ENCODE measurements around the gene DDX19B.
A peak's percentile ranks its signal among the peaks of the same experiment; 100 is the strongest.
"Not testable (repeated sequence)": the region's sequence is repeated elsewhere in the genome, so short reads cannot be mapped to it uniquely, and the experiment has no call there.

DDX19B gene

DNA sequence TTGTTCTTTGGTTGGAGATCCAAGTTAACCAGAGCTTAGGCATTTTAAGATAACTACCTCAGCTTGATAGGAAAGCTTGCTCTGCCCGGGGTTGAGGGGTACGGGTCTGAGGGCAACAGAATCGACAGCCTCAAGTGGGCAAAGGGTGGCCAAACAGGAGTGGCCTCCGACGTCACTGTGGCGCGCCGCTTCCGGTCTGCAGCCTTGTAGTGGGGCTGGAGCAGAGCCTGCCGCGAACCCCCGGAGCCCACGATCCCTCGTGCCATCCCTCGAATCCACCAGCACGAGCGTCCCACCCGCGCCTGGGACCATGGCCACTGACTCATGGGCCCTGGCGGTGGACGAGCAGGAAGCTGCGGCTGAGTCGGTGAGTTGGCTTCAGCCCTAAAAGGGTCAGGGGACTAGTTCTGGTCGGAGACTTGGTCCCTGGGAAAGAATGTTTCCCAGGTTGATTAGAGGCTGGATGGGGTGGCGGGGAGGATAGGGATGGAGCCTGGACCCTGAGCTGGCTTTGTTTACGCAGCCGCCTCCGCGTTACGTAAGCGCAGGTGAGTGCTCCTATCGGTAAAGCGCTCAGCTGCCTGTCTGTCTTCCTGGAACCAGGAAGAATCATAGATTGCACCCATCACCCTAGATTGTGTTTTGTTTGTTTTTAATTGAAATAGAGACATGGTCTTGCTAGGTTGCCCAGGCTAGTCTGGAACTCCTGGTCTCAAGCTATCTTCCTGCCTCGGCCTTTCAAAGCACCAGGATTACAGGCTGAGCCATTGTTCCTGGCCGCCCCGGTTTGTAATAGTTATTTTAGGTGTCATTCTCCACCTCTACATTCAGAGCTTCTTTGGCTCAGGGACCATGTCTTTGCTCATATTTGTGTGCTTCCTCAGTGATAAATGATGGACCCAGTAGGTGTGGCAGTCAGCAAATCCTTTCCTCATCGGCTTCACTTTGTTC lies at the start of gene DDX19B:
DDX19B (plus strand) TSS at position 199 of the 951 bp plus-strand sequence; CDS start at position 311, 112 bp downstream.
- no peaks in the 10 kb centered on the region for H3K36me3 ChIP-seq (ENCODE audit: insufficient read depth, low read length)
- H3K4me3 ChIP-seq (ENCODE audit: low read depth in 1 of 2, low read length in 2 of 2) = peak within 1 kb of the TSS; percentile 80 to 90
- H3K9ac ChIP-seq (ENCODE audit: low read length) = peak within 1 kb of the TSS; percentile 85
- peak within 1 kb of the TSS; percentile 92 for H3K27ac ChIP-seq (ENCODE audit: low read depth, low read length)
- H3K9me3 ChIP-seq (ENCODE audit: low read length) = no peaks in the 10 kb centered on the region
- H3K4me1 ChIP-seq (ENCODE audit: insufficient read depth, low read length) = peaks cover 10% of the 10 kb centered on the region
- no peaks in the 10 kb centered on the region for H3K27me3 ChIP-seq (ENCODE audit: control insufficient read depth in 1 of 2, insufficient read depth in 2 of 2, low read length in 2 of 2)

DNA sequence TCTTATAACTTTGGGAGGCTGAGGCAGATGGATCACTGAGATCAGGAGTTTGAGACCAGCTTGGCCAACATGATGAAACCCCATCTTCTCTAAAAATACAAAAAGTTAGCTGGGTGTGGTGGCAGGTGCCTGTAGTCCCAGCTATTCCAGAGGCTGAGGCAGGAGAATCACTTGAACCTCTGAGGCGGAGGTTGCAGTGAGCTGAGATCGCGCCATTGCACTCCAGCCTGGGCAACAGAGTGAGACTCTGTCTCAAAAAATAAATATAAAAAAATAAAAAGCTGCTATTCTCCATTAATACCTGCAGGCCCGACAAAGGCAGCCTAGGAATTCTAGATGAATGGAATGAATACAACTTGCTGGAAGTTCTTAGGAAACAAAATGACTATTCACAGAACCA lies 49.3 kb upstream of the DDX19B start:
- H3K27me3 ChIP-seq (ENCODE audit: control insufficient read depth in 1 of 2, insufficient read depth in 2 of 2, low read length in 2 of 2); H3K27ac ChIP-seq (ENCODE audit: low read depth, low read length); H3K4me3 ChIP-seq (ENCODE audit: low read depth in 1 of 2, low read length in 2 of 2); H3K4me1 ChIP-seq (ENCODE audit: insufficient read depth, low read length); H3K9ac ChIP-seq (ENCODE audit: low read length); H3K9me3 ChIP-seq (ENCODE audit: low read length): not testable (repeated sequence)
- peaks cover 26% of the 10 kb centered on the region for H3K36me3 ChIP-seq (ENCODE audit: insufficient read depth, low read length)

DNA sequence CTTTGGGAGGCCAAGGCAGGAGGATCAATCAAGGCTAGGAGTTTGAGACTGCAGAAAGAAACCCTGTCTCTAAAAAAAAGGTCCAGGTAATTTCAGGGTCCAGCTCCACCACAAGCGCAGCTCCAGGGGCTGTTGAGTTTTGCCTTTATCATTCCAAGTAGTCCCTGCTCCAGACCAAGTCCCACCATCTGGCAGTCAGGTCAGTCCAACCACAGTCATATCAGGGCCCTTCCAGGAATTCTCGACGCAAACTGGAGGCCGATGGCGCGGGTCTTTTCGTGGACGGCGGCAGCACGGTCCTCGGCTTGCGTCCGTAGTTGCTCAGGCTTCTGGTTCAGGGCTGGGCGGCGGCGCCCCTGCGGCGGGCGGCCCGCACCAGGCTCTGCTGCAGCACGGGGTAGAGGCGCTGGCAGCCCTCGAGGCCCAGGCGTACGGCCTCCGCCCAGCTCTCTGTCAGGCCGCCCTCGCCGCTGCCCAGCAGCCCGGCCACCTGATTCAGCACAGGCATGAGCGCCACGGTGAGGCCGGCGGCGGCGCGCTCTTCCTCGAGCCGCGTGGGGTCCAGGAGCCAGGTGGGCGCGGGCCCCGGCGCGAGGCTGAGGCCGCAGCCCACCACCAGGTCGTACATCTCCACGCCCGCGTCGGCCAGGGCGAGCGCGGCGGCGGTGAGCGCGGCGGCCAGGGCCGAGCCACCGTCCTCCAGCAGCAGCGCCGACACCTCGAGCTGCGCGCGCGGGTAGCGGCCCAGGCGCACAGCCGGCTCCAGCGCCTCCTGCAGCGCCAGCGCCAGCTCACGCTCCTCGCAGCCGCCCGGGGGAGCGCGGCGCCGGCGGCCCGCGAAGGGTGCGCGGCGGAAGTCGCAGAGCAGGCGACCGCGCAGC lies 48.0 kb upstream of the DDX19B start:
- Histone ChIP-seq H3K9ac (ENCODE audit: low read length) (no peak overlapping the region), H3K36me3 (ENCODE audit: insufficient read depth, low read length) (peaks cover 37% of the 10 kb centered on the region), H3K4me3 (ENCODE audit: low read depth in 1 of 2, low read length in 2 of 2) (peak overlapping the region; percentile 51 to 71), H3K27me3 (ENCODE audit: control insufficient read depth in 1 of 2, insufficient read depth in 2 of 2, low read length in 2 of 2) (no peaks in the 10 kb centered on the region), H3K4me1 (ENCODE audit: insufficient read depth, low read length) (peaks cover 8% of the 10 kb centered on the region), H3K9me3 (ENCODE audit: low read length) (no peaks in the 10 kb centered on the region), H3K27ac (ENCODE audit: low read depth, low read length) (peak overlapping the region; percentile 80)

DNA sequence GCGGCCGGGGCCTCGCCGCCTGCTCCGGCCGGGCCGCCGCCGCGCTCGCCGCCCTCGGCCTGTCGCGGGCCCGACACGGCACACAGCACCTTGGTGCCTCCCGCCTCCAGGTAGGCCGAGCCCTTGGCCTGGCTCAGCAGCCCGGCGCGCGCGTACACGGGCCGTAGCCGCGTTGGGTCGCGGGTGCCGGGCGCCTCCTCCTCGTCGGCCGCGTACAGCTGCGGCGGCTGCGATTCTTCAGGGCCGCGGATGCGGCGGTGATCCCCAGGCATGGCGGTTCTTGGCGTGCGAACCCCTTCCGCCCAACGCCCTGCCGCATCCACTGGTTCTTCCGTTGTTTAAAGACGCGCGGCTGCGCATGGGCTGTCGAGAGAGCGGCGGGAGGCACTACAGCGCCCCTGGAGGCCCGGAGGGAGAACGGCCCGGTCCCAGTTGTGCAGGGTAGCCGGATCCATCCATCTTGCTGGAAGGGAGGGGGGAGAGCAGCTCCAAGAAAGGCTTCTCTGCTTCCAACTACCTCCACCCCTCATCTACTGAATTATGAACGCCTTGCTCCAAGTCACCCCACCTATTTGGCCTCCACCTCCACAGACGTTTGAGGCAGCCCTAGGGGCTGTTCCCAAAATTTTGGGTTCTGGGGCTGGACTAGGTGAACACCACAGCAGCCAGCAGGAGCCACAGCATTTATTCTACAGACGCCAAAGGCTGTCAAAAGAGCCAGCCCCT lies 47.2 kb upstream of the DDX19B start, which contains the start of gene EXOSC6:
EXOSC6 (minus strand) TSS at position 312 of the 726 bp plus-strand sequence; CDS start at position 272, 40 bp downstream.
- Histone ChIP-seq H3K27me3 (ENCODE audit: control insufficient read depth in 1 of 2, insufficient read depth in 2 of 2, low read length in 2 of 2) (no peaks in the 10 kb centered on the region), H3K36me3 (ENCODE audit: insufficient read depth, low read length) (peaks cover 44% of the 10 kb centered on the region), H3K9ac (ENCODE audit: low read length) (no peak within 1 kb of the TSS), H3K9me3 (ENCODE audit: low read length) (no peaks in the 10 kb centered on the region), H3K4me3 (ENCODE audit: low read depth in 1 of 2, low read length in 2 of 2) (peak within 1 kb of the TSS; percentile 51 to 74), H3K27ac (ENCODE audit: low read depth, low read length) (peak within 1 kb of the TSS; percentile 80), H3K4me1 (ENCODE audit: insufficient read depth, low read length) (peaks cover 8% of the 10 kb centered on the region)

DNA sequence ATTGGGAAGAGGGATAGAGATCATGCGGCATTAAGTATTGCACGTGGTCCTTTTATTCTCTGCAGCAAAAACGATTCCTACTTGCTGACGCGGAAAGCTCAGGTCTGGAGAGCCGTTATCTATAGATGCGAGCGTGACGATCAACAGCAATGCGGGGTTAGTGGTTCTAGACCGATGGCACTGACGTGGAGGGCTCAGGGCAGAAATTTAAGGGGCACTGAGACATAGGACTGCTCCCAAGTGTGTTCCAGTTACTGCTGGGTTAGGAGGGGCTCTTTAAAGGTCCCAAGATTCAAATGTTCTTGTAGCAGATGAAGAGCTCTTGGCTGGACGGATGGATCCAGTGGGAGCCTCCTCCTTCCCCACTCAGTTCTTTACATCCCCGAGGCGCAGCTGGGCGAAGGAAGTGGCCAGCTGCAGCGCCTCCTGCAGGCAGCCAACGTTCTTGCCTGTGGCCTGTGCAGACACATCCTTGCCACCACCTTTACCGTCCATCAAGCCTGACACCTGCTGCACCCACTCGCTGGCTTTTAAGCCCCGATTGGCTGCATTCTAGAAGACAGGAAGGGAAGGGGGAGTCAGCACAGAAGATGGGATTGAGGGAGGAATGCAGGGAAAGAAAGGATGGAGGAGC lies 46.5 kb upstream of the DDX19B start:
- no peaks in the 10 kb centered on the region for H3K27me3 ChIP-seq (ENCODE audit: control insufficient read depth in 1 of 2, insufficient read depth in 2 of 2, low read length in 2 of 2)
- no peak overlapping the region for H3K27ac ChIP-seq (ENCODE audit: low read depth, low read length)
- no peak overlapping the region for H3K9ac ChIP-seq (ENCODE audit: low read length)
- peaks cover 49% of the 10 kb centered on the region for H3K36me3 ChIP-seq (ENCODE audit: insufficient read depth, low read length)
- H3K9me3 ChIP-seq (ENCODE audit: low read length) = no peaks in the 10 kb centered on the region
- H3K4me3 ChIP-seq (ENCODE audit: low read depth in 1 of 2, low read length in 2 of 2) = no peak overlapping the region
- peaks cover 8% of the 10 kb centered on the region for H3K4me1 ChIP-seq (ENCODE audit: insufficient read depth, low read length)

DNA sequence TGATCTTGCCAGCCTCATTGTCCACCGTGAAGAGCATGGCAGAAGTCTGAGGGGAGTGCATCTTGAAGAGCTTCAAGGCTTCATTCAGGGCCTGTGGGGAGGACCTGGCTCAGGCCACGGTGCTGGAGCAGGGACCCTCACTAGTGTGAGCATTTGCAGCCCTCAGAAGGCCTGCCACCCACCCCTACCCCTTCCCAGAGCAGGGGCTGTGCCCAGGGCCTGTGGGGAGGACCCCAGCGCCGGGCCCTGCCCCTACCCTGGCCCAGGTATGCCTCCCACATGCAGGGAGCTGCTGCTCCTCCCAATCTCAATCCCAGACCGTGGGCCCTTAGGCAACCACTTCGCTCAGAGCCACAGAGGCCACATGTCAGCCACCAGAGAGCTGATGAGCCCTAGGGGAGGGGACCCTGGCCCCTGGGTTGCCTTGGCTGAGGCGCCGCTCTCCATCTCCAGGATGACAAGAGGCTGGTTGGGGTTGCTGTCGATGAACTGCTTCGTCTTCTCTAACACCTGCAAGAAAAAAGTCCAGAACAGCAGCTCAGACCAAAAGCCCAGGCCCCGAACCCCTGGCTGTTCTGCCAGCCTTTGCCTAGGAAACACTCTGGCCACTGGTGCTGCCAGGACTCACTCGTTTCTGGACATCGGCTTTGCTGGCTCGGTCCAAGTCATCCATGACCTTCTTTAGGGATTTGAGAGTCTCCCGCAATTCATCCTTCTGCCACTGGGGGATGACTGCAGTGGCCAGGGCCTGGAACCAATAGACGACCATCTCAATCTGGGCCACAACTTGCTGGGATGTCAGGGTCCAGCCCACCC lies 45.5 kb upstream of the DDX19B start:
- no peaks in the 10 kb centered on the region for H3K9me3 ChIP-seq (ENCODE audit: low read length)
- peaks cover 8% of the 10 kb centered on the region for H3K4me1 ChIP-seq (ENCODE audit: insufficient read depth, low read length)
- H3K9ac ChIP-seq (ENCODE audit: low read length) = no peak overlapping the region
- no peaks in the 10 kb centered on the region for H3K27me3 ChIP-seq (ENCODE audit: control insufficient read depth in 1 of 2, insufficient read depth in 2 of 2, low read length in 2 of 2)
- no peak overlapping the region for H3K4me3 ChIP-seq (ENCODE audit: low read depth in 1 of 2, low read length in 2 of 2)
- H3K27ac ChIP-seq (ENCODE audit: low read depth, low read length) = no peak overlapping the region
- peaks cover 59% of the 10 kb centered on the region for H3K36me3 ChIP-seq (ENCODE audit: insufficient read depth, low read length)

DNA sequence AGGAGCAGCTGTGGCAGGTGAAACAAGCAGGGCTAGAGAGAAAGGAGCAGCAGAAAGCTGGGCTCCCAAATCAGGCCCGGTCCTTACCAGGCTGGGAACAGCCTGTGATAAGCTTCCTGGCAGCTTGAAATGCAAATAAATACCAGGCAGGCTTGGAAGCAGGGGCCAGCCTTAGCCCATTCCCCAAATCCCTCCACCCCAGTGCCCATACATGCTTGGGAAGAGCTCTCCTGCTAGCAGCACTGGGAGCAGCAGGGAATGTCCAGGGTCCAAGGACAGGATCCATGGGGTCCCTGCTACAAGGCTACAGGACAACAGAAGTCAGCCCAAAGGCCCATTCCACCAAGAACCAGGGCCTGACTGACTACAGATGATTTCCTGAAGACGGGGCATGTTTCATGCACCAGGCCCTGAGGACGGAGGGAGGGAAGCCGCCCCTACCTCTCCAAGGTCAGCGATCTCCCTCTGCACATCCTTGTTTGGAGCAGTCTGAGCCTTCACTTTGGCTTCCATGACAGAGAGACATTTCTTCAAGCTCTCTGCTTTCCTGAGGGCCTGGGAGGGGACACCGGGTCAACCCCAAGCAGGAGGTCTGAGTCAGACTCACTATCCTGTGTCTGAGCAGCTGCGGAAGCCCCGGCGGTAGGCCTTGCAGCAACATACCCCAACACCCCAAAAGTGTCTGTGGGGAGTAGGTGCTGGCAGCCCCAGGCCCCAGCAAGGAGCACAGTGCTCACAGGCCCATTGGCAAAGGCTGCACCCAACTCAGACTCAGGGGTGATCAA lies 44.6 kb upstream of the DDX19B start:
- Histone ChIP-seq H3K27me3 (ENCODE audit: control insufficient read depth in 1 of 2, insufficient read depth in 2 of 2, low read length in 2 of 2) (no peaks in the 10 kb centered on the region), H3K27ac (ENCODE audit: low read depth, low read length) (no peak overlapping the region), H3K4me3 (ENCODE audit: low read depth in 1 of 2, low read length in 2 of 2) (no peak overlapping the region), H3K9ac (ENCODE audit: low read length) (no peak overlapping the region), H3K36me3 (ENCODE audit: insufficient read depth, low read length) (peaks cover 68% of the 10 kb centered on the region), H3K9me3 (ENCODE audit: low read length) (no peaks in the 10 kb centered on the region), H3K4me1 (ENCODE audit: insufficient read depth, low read length) (peaks cover 7% of the 10 kb centered on the region)

DNA sequence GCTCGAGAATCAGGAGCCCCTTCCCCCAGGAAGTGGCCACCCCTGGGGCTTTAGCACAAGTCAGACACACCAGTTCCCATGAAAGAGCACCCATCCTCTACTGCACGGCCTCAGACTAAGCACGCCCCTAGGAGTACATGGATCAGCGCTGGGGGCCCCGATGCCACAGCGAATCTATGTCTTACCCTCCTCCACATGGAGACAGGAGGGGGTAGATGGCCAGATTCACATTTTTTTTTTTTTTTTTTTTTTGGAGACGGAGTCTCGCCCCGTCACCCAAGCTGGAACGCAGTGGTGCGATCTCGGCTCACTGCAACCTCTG lies 44.1 kb upstream of the DDX19B start:
- peaks cover 4% of the 10 kb centered on the region for H3K4me1 ChIP-seq (ENCODE audit: insufficient read depth, low read length)
- H3K9ac ChIP-seq (ENCODE audit: low read length) = no peak overlapping the region
- peaks cover 71% of the 10 kb centered on the region for H3K36me3 ChIP-seq (ENCODE audit: insufficient read depth, low read length)
- H3K27ac ChIP-seq (ENCODE audit: low read depth, low read length) = no peak overlapping the region
- no peaks in the 10 kb centered on the region for H3K9me3 ChIP-seq (ENCODE audit: low read length)
- no peaks in the 10 kb centered on the region for H3K27me3 ChIP-seq (ENCODE audit: control insufficient read depth in 1 of 2, insufficient read depth in 2 of 2, low read length in 2 of 2)
- H3K4me3 ChIP-seq (ENCODE audit: low read depth in 1 of 2, low read length in 2 of 2) = no peak overlapping the region

DNA sequence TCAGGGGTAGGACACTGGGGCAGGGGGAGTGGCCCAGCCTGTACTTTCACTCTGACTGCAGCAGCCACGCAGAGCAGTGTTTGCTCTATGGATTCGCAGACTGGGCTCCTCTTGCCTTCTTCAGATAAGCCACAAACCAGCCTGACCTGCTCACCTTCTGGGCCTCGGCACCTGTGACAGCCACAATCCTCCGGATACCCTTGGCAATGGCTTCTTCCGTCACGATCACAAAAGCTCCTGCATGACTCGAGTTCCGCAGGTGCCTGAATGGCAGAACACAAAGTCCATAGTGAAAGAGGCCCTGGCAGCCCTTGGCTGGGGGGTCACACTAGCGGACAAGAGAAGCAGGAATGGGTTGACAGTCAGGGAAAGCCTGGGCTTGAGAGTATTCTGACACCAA lies 43.4 kb upstream of the DDX19B start:
- Histone ChIP-seq H3K4me1 (ENCODE audit: insufficient read depth, low read length) (no peaks in the 10 kb centered on the region), H3K27ac (ENCODE audit: low read depth, low read length) (no peak overlapping the region), H3K36me3 (ENCODE audit: insufficient read depth, low read length) (peaks cover 78% of the 10 kb centered on the region), H3K4me3 (ENCODE audit: low read depth in 1 of 2, low read length in 2 of 2) (no peak overlapping the region), H3K9ac (ENCODE audit: low read length) (no peak overlapping the region), H3K9me3 (ENCODE audit: low read length) (no peaks in the 10 kb centered on the region), H3K27me3 (ENCODE audit: control insufficient read depth in 1 of 2, insufficient read depth in 2 of 2, low read length in 2 of 2) (no peaks in the 10 kb centered on the region)

DNA sequence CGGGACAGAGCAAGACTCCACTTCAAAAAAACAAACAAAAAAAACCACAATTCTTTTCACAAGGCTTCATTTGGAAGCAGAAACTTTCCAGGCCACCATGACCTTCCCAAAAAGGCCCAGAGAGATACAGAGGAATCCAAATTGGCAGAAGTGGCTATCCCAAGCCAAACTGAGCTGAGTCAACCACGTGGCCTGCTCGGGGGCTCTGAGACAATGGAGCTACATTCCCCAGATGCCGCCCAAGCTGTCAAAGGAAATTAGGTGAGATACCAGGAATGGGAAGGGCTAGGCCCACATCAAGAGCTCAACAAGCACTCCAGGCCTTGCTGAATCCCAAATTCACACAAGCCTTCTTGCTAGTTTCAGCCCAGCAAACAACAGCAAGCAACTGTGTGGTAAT lies 41.6 kb upstream of the DDX19B start:
- Histone ChIP-seq H3K4me3 (ENCODE audit: low read depth in 1 of 2, low read length in 2 of 2) (no peak overlapping the region), H3K4me1 (ENCODE audit: insufficient read depth, low read length) (no peaks in the 10 kb centered on the region), H3K36me3 (ENCODE audit: insufficient read depth, low read length) (peaks cover 89% of the 10 kb centered on the region), H3K9me3 (ENCODE audit: low read length) (no peaks in the 10 kb centered on the region), H3K9ac (ENCODE audit: low read length) (no peak overlapping the region), H3K27me3 (ENCODE audit: control insufficient read depth in 1 of 2, insufficient read depth in 2 of 2, low read length in 2 of 2) (no peaks in the 10 kb centered on the region), H3K27ac (ENCODE audit: low read depth, low read length) (no peak overlapping the region)

Measured in muscle layer of colon (tissue), 2 donors.